ENCODE data around the gene BCAS3.

DNA sequence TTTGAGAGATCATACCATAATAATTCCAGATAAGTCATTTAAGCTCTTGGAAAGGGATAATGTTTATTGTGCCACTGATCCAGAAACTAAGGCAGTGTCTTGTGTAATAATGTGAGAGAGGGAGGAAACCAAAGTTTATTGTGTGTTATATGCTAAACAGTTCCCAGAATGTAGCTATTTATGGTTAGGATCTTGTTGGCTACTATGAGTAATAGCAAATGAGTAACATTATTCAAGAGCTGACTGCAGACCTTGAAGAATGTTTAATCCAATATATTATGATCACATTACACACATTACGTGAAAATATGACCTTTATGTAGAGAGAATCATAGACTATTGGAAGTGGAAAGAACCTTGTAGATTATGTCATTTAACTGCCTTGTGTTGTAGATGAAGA, 139.5 kb downstream of the BCAS3 start:
- TF ChIP-seq, protein P1, sequence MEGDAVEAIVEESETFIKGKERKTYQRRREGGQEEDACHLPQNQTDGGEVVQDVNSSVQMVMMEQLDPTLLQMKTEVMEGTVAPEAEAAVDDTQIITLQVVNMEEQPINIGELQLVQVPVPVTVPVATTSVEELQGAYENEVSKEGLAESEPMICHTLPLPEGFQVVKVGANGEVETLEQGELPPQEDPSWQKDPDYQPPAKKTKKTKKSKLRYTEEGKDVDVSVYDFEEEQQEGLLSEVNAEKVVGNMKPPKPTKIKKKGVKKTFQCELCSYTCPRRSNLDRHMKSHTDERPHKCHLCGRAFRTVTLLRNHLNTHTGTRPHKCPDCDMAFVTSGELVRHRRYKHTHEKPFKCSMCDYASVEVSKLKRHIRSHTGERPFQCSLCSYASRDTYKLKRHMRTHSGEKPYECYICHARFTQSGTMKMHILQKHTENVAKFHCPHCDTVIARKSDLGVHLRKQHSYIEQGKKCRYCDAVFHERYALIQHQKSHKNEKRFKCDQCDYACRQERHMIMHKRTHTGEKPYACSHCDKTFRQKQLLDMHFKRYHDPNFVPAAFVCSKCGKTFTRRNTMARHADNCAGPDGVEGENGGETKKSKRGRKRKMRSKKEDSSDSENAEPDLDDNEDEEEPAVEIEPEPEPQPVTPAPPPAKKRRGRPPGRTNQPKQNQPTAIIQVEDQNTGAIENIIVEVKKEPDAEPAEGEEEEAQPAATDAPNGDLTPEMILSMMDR (IDR thresholded peaks at IDR 0.05; ENCODE audit: low read length), result no peak
- TF ChIP-seq EZH2 (IDR thresholded peaks at IDR 0.05; ENCODE audit: borderline replicate concordance, low read length), result no peak

All from OCI-LY1 (cell line).